GM12878 (cell line): ENCODE results near the gene SRPX2. TPM values are rescaled to one million over a fixed set of nuclear protein-coding genes. Genes with fewer than 3 reads are reported as not detected.
A peak's percentile ranks its signal among the peaks of the same experiment; 100 is the strongest.

ENCODE experiments used
- ATAC-seq: fragments of 200-7000 bp; cut with Tn5 transposase; 3 replicates; pipeline ENCODE4 v1.9.1; 2020; ENCODE audit warnings: mild to moderate bottlenecking, moderate library complexity
- BruUV-seq: library from RNA; stranded (reverse); fragments of 400-500 nt; replicated peaks from 2 replicates; lab custom pipeline; 2021; lab: Mats Ljungman, UMichigan
- CTCF ChIA-PET: fragments of 300-600 bp; sonication (Branson Sonifier 250); formaldehyde crosslinking; extraction: SDS; loops from one replicate; lab custom pipeline; 2021; ENCODE audit warnings: inconsistent platforms; lab: Yijun Ruan, JAX
- POLR2A ChIA-PET: fragments of 350-600 bp; formaldehyde crosslinking; extraction: SDS; loops from one replicate; lab custom pipeline; 2021; ENCODE audit warnings: inconsistent platforms; lab: Charles Lee
- RAD21 ChIA-PET: fragments of 300-600 bp; sonication (Branson Sonifier 250); formaldehyde crosslinking; loops from one replicate; lab custom pipeline; 2023; ENCODE audit warnings: antibody characterized with exemption; ENCODE audit not compliant: unreplicated experiment; lab: Charles Lee
- SMC1A ChIA-PET: fragments of 300-600 bp; sonication (Branson Sonifier 250); formaldehyde crosslinking; loops from one replicate; lab custom pipeline; 2023; ENCODE audit not compliant: unreplicated experiment, uncharacterized antibody; lab: Charles Lee
- DNase-seq: peaks from one replicate; pipeline ENCODE4 v3.0.0-alpha.2; 2011; ENCODE audit warnings: low read depth, low spot score
- FAIRE-seq: peaks from 3 replicates; lab custom pipeline; 2011; peaks lifted over from hg19 to GRCh38; lab: Jason Lieb, UNC
- H2AFZ ChIP-seq: 2 replicates; pipeline ENCODE4 v1.6.0; 2011; ENCODE audit warnings: low read depth, low read length, control low read depth; ENCODE audit not compliant: control insufficient read depth
- H3K27ac ChIP-seq: 2 replicates; pipeline ENCODE4 v1.5.1; 2011; ENCODE audit warnings: control low read depth; ENCODE audit not compliant: control insufficient read depth, insufficient read depth
- H3K27me3 ChIP-seq, 2 experiments: replicated peaks in 1 of 2; 2 replicates each; pipeline versions ENCODE4 v1.6.0 to v1.6.1; 2011; ENCODE audit warnings: low read length in 1 of 2; ENCODE audit not compliant: control insufficient read depth in 2 of 2, insufficient read depth in 2 of 2
- H3K36me3 ChIP-seq, 2 experiments: 2 replicates each; pipeline ENCODE4 v1.5.1; 2011; ENCODE audit warnings: low read length in 1 of 2; ENCODE audit not compliant: control insufficient read depth in 2 of 2, insufficient read depth in 2 of 2
- H3K4me1 ChIP-seq: 2 replicates; pipeline ENCODE4 v1.6.1; 2011; ENCODE audit warnings: mild to moderate bottlenecking, low read length, moderate library complexity, mixed read lengths; ENCODE audit not compliant: control insufficient read depth, insufficient read depth
- H3K4me2 ChIP-seq: 2 replicates; pipeline ENCODE4 v1.6.0; 2011; ENCODE audit warnings: control low read depth; ENCODE audit not compliant: control insufficient read depth, insufficient read depth
- H3K4me3 ChIP-seq: fragments of 200-600 bp; sonication (generic); 2 replicates; pipeline ENCODE4 v1.5.1; 2016
- H3K79me2 ChIP-seq: 2 replicates; pipeline ENCODE4 v1.6.0; 2011; ENCODE audit warnings: low read length; ENCODE audit not compliant: control insufficient read depth, insufficient read depth
- H3K9ac ChIP-seq: 2 replicates; pipeline ENCODE4 v1.8.0; 2011; ENCODE audit warnings: low read length, control low read depth, mixed read lengths; ENCODE audit not compliant: control insufficient read depth, insufficient read depth
- H3K9me3 ChIP-seq: replicated peaks from 3 replicates; pipeline ENCODE4 v1.5.1; 2011; ENCODE audit warnings: mild to moderate bottlenecking, low read length; ENCODE audit not compliant: control insufficient read depth, insufficient read depth
- H4K20me1 ChIP-seq: 2 replicates; pipeline ENCODE4 v1.6.0; 2011; ENCODE audit not compliant: control insufficient read depth, insufficient read depth
- BHLHE40 ChIP-seq, 2 experiments: fragments of 450-650 bp in 1 of 2; IDR thresholded peaks; 2 replicates each; pipeline ENCODE4 v1.6.1; 2011 to 2017; ENCODE audit warnings: low read depth in 2 of 2, borderline replicate concordance in 1 of 2, improper control_type of control experiment in 1 of 2, low read length in 1 of 2, mild to moderate bottlenecking in 1 of 2
- BMI1 ChIP-seq: fragments of 450-650 bp; IDR thresholded peaks from 2 replicates; pipeline ENCODE4 v1.6.1; 2016; ENCODE audit warnings: mild to moderate bottlenecking, moderate library complexity, borderline replicate concordance
- CHD4 ChIP-seq: fragments of 200-600 bp; sonication (generic); IDR thresholded peaks from 2 replicates; pipeline ENCODE4 v1.6.1; 2016; ENCODE audit warnings: mild to moderate bottlenecking
- CREB1 ChIP-seq: IDR thresholded peaks from 2 replicates; pipeline ENCODE4 v1.6.1; 2012; ENCODE audit warnings: low read depth, mild to moderate bottlenecking, inconsistent platforms
- EGR1 ChIP-seq, 2 experiments: IDR thresholded peaks; 1 replicate in 1 of 2; 2 replicates in 1 of 2; pipeline ENCODE4 v1.6.1; 2011 to 2012; ENCODE audit warnings: low read depth in 2 of 2, low read length in 2 of 2, borderline replicate concordance in 1 of 2, mild to moderate bottlenecking in 1 of 2, moderate library complexity in 1 of 2
- ELK1 ChIP-seq: IDR thresholded peaks from 2 replicates; pipeline ENCODE4 v1.6.1; 2012; ENCODE audit warnings: low read depth, low read length, improper control_type of control experiment
- ESRRA ChIP-seq: IDR thresholded peaks from 2 replicates; pipeline ENCODE4 v1.6.1; 2012; ENCODE audit warnings: mild to moderate bottlenecking, low read length, improper control_type of control experiment
- EZH2 ChIP-seq: IDR thresholded peaks from 2 replicates; pipeline ENCODE4 v1.6.1; 2012; ENCODE audit warnings: low read depth, mild to moderate bottlenecking, control low read depth, inconsistent platforms, low read length, borderline replicate concordance; ENCODE audit not compliant: control insufficient read depth
- GABPA ChIP-seq: IDR thresholded peaks from 2 replicates; pipeline ENCODE4 v1.6.1; 2014; ENCODE audit warnings: antibody characterized with exemption, low read depth, mild to moderate bottlenecking, inconsistent platforms
- HDAC6 ChIP-seq: fragments of 200-600 bp; sonication (generic); IDR thresholded peaks from one replicate; pipeline ENCODE4 v1.8.0; 2017; ENCODE audit warnings: antibody characterized with exemption; ENCODE audit not compliant: unreplicated experiment
- IRF4 ChIP-seq: IDR thresholded peaks from 2 replicates; pipeline ENCODE4 v1.6.1; 2011; ENCODE audit warnings: low read depth, low read length
- KLF5 ChIP-seq: fragments of 450-650 bp; IDR thresholded peaks from 2 replicates; pipeline ENCODE4 v1.6.1; 2014; ENCODE audit warnings: mild to moderate bottlenecking; ENCODE audit not compliant: partially characterized antibody
- MEF2A ChIP-seq: IDR thresholded peaks from 2 replicates; pipeline ENCODE4 v1.6.1; 2011; ENCODE audit warnings: low read depth, mild to moderate bottlenecking, low read length, moderate library complexity; ENCODE audit not compliant: insufficient read depth
- NFIC ChIP-seq: IDR thresholded peaks from 2 replicates; pipeline ENCODE4 v1.6.1; 2012; ENCODE audit warnings: low read depth, mild to moderate bottlenecking, inconsistent platforms, low read length, moderate library complexity
- NFXL1 ChIP-seq: fragments of 450-650 bp; IDR thresholded peaks from 2 replicates; pipeline ENCODE4 v1.6.1; 2017; ENCODE audit warnings: antibody characterized with exemption, mild to moderate bottlenecking, borderline replicate concordance
- POU2F2 ChIP-seq: IDR thresholded peaks from 3 replicates; pipeline ENCODE4 v1.6.1; 2011; ENCODE audit warnings: low read depth, mild to moderate bottlenecking, low read length, borderline replicate concordance
- RBBP5 ChIP-seq: fragments of 200-600 bp; sonication (generic); conservative IDR thresholded peaks from 2 replicates; pipeline ENCODE4 v1.6.1; 2016
- RUNX3 ChIP-seq: IDR thresholded peaks from 2 replicates; pipeline ENCODE4 v1.6.1; 2012; ENCODE audit warnings: low read length, inconsistent platforms
- SMAD1 ChIP-seq: fragments of 450-650 bp; IDR thresholded peaks from 2 replicates; pipeline ENCODE4 v1.6.1; 2018; ENCODE audit warnings: mild to moderate bottlenecking, low read depth; ENCODE audit not compliant: partially characterized antibody
- SMARCA5 ChIP-seq: fragments of 450-650 bp; IDR thresholded peaks from 2 replicates; pipeline ENCODE4 v1.6.1; 2017; ENCODE audit warnings: mild to moderate bottlenecking
- ZSCAN29 ChIP-seq: fragments of 450-650 bp; IDR thresholded peaks from 2 replicates; pipeline ENCODE4 v1.6.1; 2017; ENCODE audit warnings: mild to moderate bottlenecking, moderate library complexity
- WGBS: methylation state at CpG from one replicate; pipeline ENCODE4 v1.1.6; 2016; ENCODE audit warnings: low lambda C conversion rate; ENCODE audit not compliant: insufficient replicate concordance, insufficient coverage; ENCODE audit errors: missing lambda C conversion rate; 5-methylcytosine and 5-hydroxymethylcytosine counted together
- in situ Hi-C: fragments of 300-500 bp; cut with MboI; formaldehyde crosslinking; loops from 9 replicates; pipeline ENCODE4 v1.14.3; 2018; ENCODE audit warnings: mixed read lengths
- intact Hi-C: fragments of 100-400 bp; cut with micrococcal nuclease; formaldehyde crosslinking; loops from one replicate; pipeline ENCODE4 v1.14.2; 2022; ENCODE audit not compliant: unreplicated experiment
- polyA plus RNA-seq, 11 experiments: library from polyadenylated mRNA; depleted of rRNA in 4 of 11; unstranded in 6 of 11; stranded (reverse) in 5 of 11; fragments of >200 nt; fragmentation: Nextera tagmentation in 4 of 11; fragmentation: Illumina TruSeq in 1 of 11; extraction: Ambion mirVana in 4 of 11; extraction: Trizol in 1 of 11; gene quantifications; 1 replicate in 1 of 11; 2 replicates in 10 of 11; pipeline versions ENCODE4 v1.2.1 to v1.2.3, GENCODE V29; 2011 to 2016; ENCODE audit warnings: inconsistent platforms in 2 of 11, missing spikeins in 2 of 11, low read depth in 1 of 11
- total RNA-seq, 4 experiments: library from RNA; depleted of rRNA in 3 of 4; stranded (reverse); fragments of >200 nt in 3 of 4; fragmentation: Illumina TruSeq in 1 of 4; extraction: Trizol in 1 of 4; gene quantifications; 2 replicates each; pipeline versions ENCODE4 v1.2.1 to v1.2.3, GENCODE V29; 2013 to 2021
- TF ChIP-seq, protein P1 (sequence below): fragments of 450-650 bp; IDR thresholded peaks from 2 replicates; pipeline ENCODE4 v1.6.1; 2016; ENCODE audit warnings: mild to moderate bottlenecking
- TF ChIP-seq, protein P2 (sequence below): IDR thresholded peaks from 2 replicates; pipeline ENCODE4 v1.6.1; 2011; ENCODE audit warnings: low read depth, mild to moderate bottlenecking, low read length, moderate library complexity, borderline replicate concordance; ENCODE audit errors: extremely low read depth

The SRPX2 gene
- total and polyA plus RNA-seq, 10 of the 15 experiments (the other 5 are each of a cell fraction or from before 2014, with no cell fraction given): not detected

DNA sequence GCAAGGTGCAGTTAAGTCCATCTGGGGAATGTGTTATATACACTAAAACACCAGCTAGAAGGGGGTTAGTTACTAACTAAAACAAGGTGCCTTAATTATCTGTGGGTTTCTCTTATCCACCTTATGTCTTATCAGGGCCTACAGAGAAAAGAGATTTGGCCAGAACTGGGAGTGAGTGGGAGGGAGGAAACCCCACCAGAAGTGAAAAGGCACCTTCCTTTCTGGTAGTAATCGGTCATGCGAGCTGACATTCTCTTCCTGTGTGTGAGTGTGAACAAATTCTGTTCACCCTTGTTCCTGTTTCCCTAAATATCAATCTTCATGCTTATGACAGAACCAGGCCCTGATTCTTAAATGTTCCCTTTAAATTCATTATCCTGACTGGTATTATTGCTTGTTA lies 43.5 kb downstream of the SRPX2 start:
- intact Hi-C loops: loop anchor here (5.0 kb wide), 2 partner anchors 520 to 600 kb away; no protein-coding TSS in a partner anchor
- TF ChIP-seq CREB1 (no peak), CHD4 (no peak), ZSCAN29 (no peak), EZH2 (no peak), SMAD1 (no peak), ELK1 (no peak), BHLHE40 (IDR thresholded peaks at IDR 0.05; ENCODE audit: borderline replicate concordance in 1 of 2, low read depth in 2 of 2, low read length in 1 of 2) (no peak), KLF5 (no peak), POU2F2 (no peak), HDAC6 (no peak), GABPA (no peak), BMI1 (no peak), EGR1 (IDR thresholded peaks at IDR 0.05; ENCODE audit: borderline replicate concordance in 1 of 2, low read depth in 2 of 2, low read length in 2 of 2) (peak in 1 of 2 experiments; percentile 75; a peak in 1 of 3 replicates), NFXL1 (no peak), RUNX3 (peak; percentile 63), IRF4 (peak; percentile 53; the same call in 1 of the 2 replicates), RBBP5 (no peak), SMARCA5 (no peak), MEF2A (0 out of 2 replicates have a peak, but pooled peaks have one; percentile 2), ESRRA (no peak), NFIC (peak; percentile 57)
- TF ChIP-seq, protein P1, sequence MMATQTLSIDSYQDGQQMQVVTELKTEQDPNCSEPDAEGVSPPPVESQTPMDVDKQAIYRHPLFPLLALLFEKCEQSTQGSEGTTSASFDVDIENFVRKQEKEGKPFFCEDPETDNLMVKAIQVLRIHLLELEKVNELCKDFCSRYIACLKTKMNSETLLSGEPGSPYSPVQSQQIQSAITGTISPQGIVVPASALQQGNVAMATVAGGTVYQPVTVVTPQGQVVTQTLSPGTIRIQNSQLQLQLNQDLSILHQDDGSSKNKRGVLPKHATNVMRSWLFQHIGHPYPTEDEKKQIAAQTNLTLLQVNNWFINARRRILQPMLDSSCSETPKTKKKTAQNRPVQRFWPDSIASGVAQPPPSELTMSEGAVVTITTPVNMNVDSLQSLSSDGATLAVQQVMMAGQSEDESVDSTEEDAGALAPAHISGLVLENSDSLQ: peak; percentile 45; the same call in 1 of the 2 replicates
- TF ChIP-seq, protein P2, sequence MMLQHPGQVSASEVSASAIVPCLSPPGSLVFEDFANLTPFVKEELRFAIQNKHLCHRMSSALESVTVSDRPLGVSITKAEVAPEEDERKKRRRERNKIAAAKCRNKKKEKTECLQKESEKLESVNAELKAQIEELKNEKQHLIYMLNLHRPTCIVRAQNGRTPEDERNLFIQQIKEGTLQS: no peak

More for the DNA sequence above, 43.5 kb downstream of the SRPX2 start:
- in situ Hi-C loops: loop anchor here (5.0 kb wide), 1 partner anchor 80 kb away; no protein-coding TSS in a partner anchor
- RAD21 ChIA-PET: interaction anchor here (0.7 to 4.1 kb wide), 3 partner anchors 16 to 83 kb away, joined by 3 to 22 read pairs (median 6); no protein-coding TSS in a partner anchor
- H2AFZ ChIP-seq: no peak overlapping the region
- no peak overlapping the region for H3K4me3 ChIP-seq
- ATAC-seq (peak; percentile 64), FAIRE-seq (no peak), DNase-seq (no peak)
- peaks cover 7% of the 10 kb centered on the region; the same call in 1 of the 2 replicates for H3K4me1 ChIP-seq
- CTCF ChIA-PET: interaction anchor here (0.7 to 7.5 kb wide), 9 partner anchors 13 to 176 kb away, joined by 3 to 128 read pairs (median 4); no protein-coding TSS in a partner anchor
- no peaks in the 10 kb centered on the region; a peak in 1 of 4 replicates for H3K27me3 ChIP-seq
- no peaks in the 10 kb centered on the region for H3K36me3 ChIP-seq
- BruUV-seq: no TSS peak
- H3K79me2 ChIP-seq: no peaks in the 10 kb centered on the region
- 0% methylated on average over 2 of the region's 2 CpGs for WGBS
- POLR2A ChIA-PET: interaction anchor here (0.6 kb wide), 1 partner anchor 31 kb away, joined by 4 read pairs; no protein-coding TSS in a partner anchor
- SMC1A ChIA-PET: interaction anchor here (0.8 to 4.5 kb wide), 7 partner anchors 13 to 83 kb away, joined by 3 to 22 read pairs (median 4); no protein-coding TSS in a partner anchor
- no peaks in the 10 kb centered on the region for H3K9me3 ChIP-seq
- H3K27ac ChIP-seq: no peak overlapping the region
- no peak overlapping the region for H3K9ac ChIP-seq
- H4K20me1 ChIP-seq: no peaks in the 10 kb centered on the region
- H3K4me2 ChIP-seq: peak overlapping the region; percentile 21
